Parathyroid adenoma (tissue), 2 donors: Measurements from ENCODE around the gene SDK2.

ENCODE experiments used
- H2AFZ ChIP-seq: fragments of 300-600 bp; sonication (generic); one replicate; pipeline ENCODE4 v1.7.0; 2017; ENCODE audit warnings: antibody characterized with exemption, mild to moderate bottlenecking
- H3K27ac ChIP-seq: fragments of 300-600 bp; sonication (generic); one replicate; pipeline ENCODE4 v1.7.0; 2017
- H3K27me3 ChIP-seq: fragments of 300-600 bp; sonication (generic); one replicate; pipeline ENCODE4 v1.7.0; 2017; ENCODE audit warnings: low read length; ENCODE audit not compliant: control insufficient read depth, insufficient read depth
- H3K36me3 ChIP-seq: fragments of 300-600 bp; sonication (generic); one replicate; pipeline ENCODE4 v1.7.0; 2017; ENCODE audit warnings: low read length; ENCODE audit not compliant: control insufficient read depth, insufficient read depth
- H3K4me1 ChIP-seq: fragments of 300-600 bp; sonication (generic); one replicate; pipeline ENCODE4 v1.7.0; 2017; ENCODE audit warnings: control low read depth
- H3K4me2 ChIP-seq: fragments of 300-600 bp; sonication (generic); one replicate; pipeline ENCODE4 v1.7.0; 2017; ENCODE audit warnings: low read length
- H3K4me3 ChIP-seq: fragments of 300-600 bp; sonication (generic); one replicate; pipeline ENCODE4 v1.7.0; 2017; ENCODE audit warnings: low read depth, low read length
- H3K79me2 ChIP-seq: fragments of 300-600 bp; sonication (generic); one replicate; pipeline ENCODE4 v1.7.0; 2017; ENCODE audit warnings: control low read depth
- H3K9ac ChIP-seq: fragments of 300-600 bp; sonication (generic); one replicate; pipeline ENCODE4 v1.7.0; 2017; ENCODE audit warnings: mild to moderate bottlenecking
- H3K9me3 ChIP-seq: fragments of 300-600 bp; sonication (generic); one replicate; pipeline ENCODE4 v1.7.0; 2017; ENCODE audit warnings: low read length; ENCODE audit not compliant: control insufficient read depth
- TF ChIP-seq, protein P1 (sequence below): fragments of 300-600 bp; sonication (generic); IDR thresholded peaks from one replicate; pipeline ENCODE4 v1.7.0; 2017; ENCODE audit warnings: antibody characterized with exemption, mild to moderate bottlenecking
- donor health status: primary hyperparathyroidism.

Gene SDK2

DNA sequence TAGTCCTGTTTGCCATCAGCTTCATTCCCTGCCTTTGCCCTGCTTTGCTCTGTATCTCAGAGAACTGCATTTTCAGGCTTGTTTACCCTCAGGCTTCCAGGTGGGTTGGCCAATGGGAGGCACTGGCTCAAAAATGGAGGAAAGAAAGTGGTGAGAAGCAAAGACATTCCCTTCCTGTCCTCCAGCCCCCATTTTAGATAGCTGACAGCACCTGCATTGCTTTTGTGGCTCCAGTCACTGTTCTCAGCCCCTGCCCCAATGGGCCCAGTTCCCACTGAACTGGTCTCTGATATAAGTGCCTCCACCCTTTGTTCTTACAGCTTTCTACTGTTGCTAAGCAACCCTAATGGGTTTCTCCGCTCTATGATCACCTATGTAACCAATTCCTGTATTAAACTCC lies 19.4 kb upstream of the SDK2 start:
- Histone ChIP-seq H3K27ac (no peak overlapping the region), H3K9me3 (no peaks in the 10 kb centered on the region), H3K27me3 (no peaks in the 10 kb centered on the region), H3K4me1 (peaks cover 13% of the 10 kb centered on the region), H3K4me2 (no peak overlapping the region), H2AFZ (no peak overlapping the region), H3K4me3 (no peak overlapping the region), H3K36me3 (no peaks in the 10 kb centered on the region), H3K79me2 (no peaks in the 10 kb centered on the region), H3K9ac (no peak overlapping the region)
- TF ChIP-seq, protein P1, sequence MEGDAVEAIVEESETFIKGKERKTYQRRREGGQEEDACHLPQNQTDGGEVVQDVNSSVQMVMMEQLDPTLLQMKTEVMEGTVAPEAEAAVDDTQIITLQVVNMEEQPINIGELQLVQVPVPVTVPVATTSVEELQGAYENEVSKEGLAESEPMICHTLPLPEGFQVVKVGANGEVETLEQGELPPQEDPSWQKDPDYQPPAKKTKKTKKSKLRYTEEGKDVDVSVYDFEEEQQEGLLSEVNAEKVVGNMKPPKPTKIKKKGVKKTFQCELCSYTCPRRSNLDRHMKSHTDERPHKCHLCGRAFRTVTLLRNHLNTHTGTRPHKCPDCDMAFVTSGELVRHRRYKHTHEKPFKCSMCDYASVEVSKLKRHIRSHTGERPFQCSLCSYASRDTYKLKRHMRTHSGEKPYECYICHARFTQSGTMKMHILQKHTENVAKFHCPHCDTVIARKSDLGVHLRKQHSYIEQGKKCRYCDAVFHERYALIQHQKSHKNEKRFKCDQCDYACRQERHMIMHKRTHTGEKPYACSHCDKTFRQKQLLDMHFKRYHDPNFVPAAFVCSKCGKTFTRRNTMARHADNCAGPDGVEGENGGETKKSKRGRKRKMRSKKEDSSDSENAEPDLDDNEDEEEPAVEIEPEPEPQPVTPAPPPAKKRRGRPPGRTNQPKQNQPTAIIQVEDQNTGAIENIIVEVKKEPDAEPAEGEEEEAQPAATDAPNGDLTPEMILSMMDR: no peak

- H3K4me1 ChIP-seq: peaks cover 6% of the 10 kb centered on the region
- no peak overlapping the region for H3K4me2 ChIP-seq
- H3K4me3 ChIP-seq: no peak overlapping the region
- H3K9me3 ChIP-seq: no peaks in the 10 kb centered on the region
- no peaks in the 10 kb centered on the region for H3K36me3 ChIP-seq
- no peaks in the 10 kb centered on the region for H3K79me2 ChIP-seq
- no peak overlapping the region for H2AFZ ChIP-seq
- no peak overlapping the region for H3K27ac ChIP-seq
- no peaks in the 10 kb centered on the region for H3K27me3 ChIP-seq
- TF ChIP-seq, protein P1: no peak
- H3K9ac ChIP-seq: no peak overlapping the region
Measured at GRCh38 chr17:73660366-73660765, 16.1 kb upstream of the SDK2 start.

- no peaks in the 10 kb centered on the region for H3K36me3 ChIP-seq
- no peaks in the 10 kb centered on the region for H3K27me3 ChIP-seq
- H3K9me3 ChIP-seq: no peaks in the 10 kb centered on the region
- H3K27ac ChIP-seq: no peak overlapping the region
- TF ChIP-seq, protein P1: no peak
- peaks cover 2% of the 10 kb centered on the region for H3K4me1 ChIP-seq
- no peak overlapping the region for H3K4me2 ChIP-seq
- no peak overlapping the region for H3K4me3 ChIP-seq
- H3K9ac ChIP-seq: no peak overlapping the region
- H2AFZ ChIP-seq: no peak overlapping the region
- H3K79me2 ChIP-seq: no peaks in the 10 kb centered on the region
Measured at GRCh38 chr17:73658821-73659515, 14.7 kb upstream of the SDK2 start.

GRCh38 chr17:73657473-73658116 lies 13.3 kb upstream of the SDK2 start:
- no peaks in the 10 kb centered on the region for H3K9me3 ChIP-seq
- no peak overlapping the region for H3K9ac ChIP-seq
- H3K27me3 ChIP-seq: no peaks in the 10 kb centered on the region
- H3K4me3 ChIP-seq: no peak overlapping the region
- peaks cover 2% of the 10 kb centered on the region for H3K4me1 ChIP-seq
- H2AFZ ChIP-seq: no peak overlapping the region
- H3K36me3 ChIP-seq: no peaks in the 10 kb centered on the region
- H3K4me2 ChIP-seq: no peak overlapping the region
- H3K79me2 ChIP-seq: no peaks in the 10 kb centered on the region
- TF ChIP-seq, protein P1: peak; percentile 57
- no peak overlapping the region for H3K27ac ChIP-seq

- H3K4me2 ChIP-seq: no peak overlapping the region
- H2AFZ ChIP-seq: no peak overlapping the region
- H3K9ac ChIP-seq: no peak overlapping the region
- no peaks in the 10 kb centered on the region for H3K36me3 ChIP-seq
- TF ChIP-seq, protein P1: no peak
- H3K4me1 ChIP-seq: peaks cover 2% of the 10 kb centered on the region
- H3K9me3 ChIP-seq: no peaks in the 10 kb centered on the region
- no peaks in the 10 kb centered on the region for H3K79me2 ChIP-seq
- H3K27me3 ChIP-seq: no peaks in the 10 kb centered on the region
- no peak overlapping the region for H3K27ac ChIP-seq
- H3K4me3 ChIP-seq: no peak overlapping the region
Measured at GRCh38 chr17:73654241-73654640, 10.0 kb upstream of the SDK2 start.
